T-cell (primary cell): ENCODE measurements around the gene SLC4A11. TPM values are rescaled to one million over a fixed set of nuclear protein-coding genes. Genes with fewer than 3 reads are reported as not detected.

Experiments used
- ATAC-seq, 4 experiments: fragments of 200-7000 bp in 3 of 4; fragments of 150-1000 bp in 1 of 4; cut with Tn5 transposase; replicated peaks in 1 of 4; 1 replicate in 3 of 4; 2 replicates in 1 of 4; pipeline ENCODE4 v1.10.0; 2021; ENCODE audit warnings: moderate library complexity in 3 of 4, mild to moderate bottlenecking in 2 of 4, moderate number of reproducible peaks in 1 of 4
- CTCF ChIA-PET, 2 donors: fragments of 300-600 bp; sonication (Branson Sonifier 250); formaldehyde crosslinking; loops; one replicate each; lab custom pipeline; 2022; ENCODE audit warnings: antibody characterized with exemption in 2 of 2; lab: Charles Lee
- POLR2A ChIA-PET, 2 donors: fragments of 300-600 bp; sonication (Branson Sonifier 250); formaldehyde crosslinking; loops; one replicate each; lab custom pipeline; 2022; ENCODE audit warnings: antibody characterized with exemption in 2 of 2; lab: Charles Lee
- DNase-seq, 35 experiments: peaks; one replicate each; pipeline versions ENCODE4 v3.0.0 to v3.0.0-alpha.2; 2013 to 2023
- H3K27ac ChIP-seq: one replicate; pipeline ENCODE4 v1.5.1; 2013; ENCODE audit warnings: low read length
- H3K27me3 ChIP-seq, 2 experiments: replicated peaks in 1 of 2; 1 replicate in 1 of 2; 2 replicates in 1 of 2; pipeline versions ENCODE4 v1.6.1 to v1.7.0; 2013; ENCODE audit warnings: low read length in 1 of 2, mixed read lengths in 1 of 2; ENCODE audit not compliant: control insufficient read depth in 2 of 2, insufficient read depth in 2 of 2; ENCODE audit errors: extremely low read depth in 1 of 2
- H3K36me3 ChIP-seq, 2 donors: 1 replicate in 1 of 2; 2 replicates in 1 of 2; pipeline versions ENCODE4 v1.6.1 to v1.7.0; 2013; ENCODE audit warnings: low read length in 1 of 2; ENCODE audit not compliant: control insufficient read depth in 2 of 2, insufficient read depth in 1 of 2; ENCODE audit errors: extremely low read depth in 1 of 2
- H3K4me1 ChIP-seq, 2 experiments: 1 replicate in 1 of 2; 2 replicates in 1 of 2; pipeline versions ENCODE4 v1.6.1 to v1.7.0; 2013; ENCODE audit warnings: low read length in 2 of 2, mixed read lengths in 1 of 2; ENCODE audit not compliant: insufficient read depth in 2 of 2, control insufficient read depth in 1 of 2; ENCODE audit errors: extremely low read depth in 1 of 2
- H3K4me3 ChIP-seq, 2 donors: 1 replicate in 1 of 2; 2 replicates in 1 of 2; pipeline versions ENCODE4 v1.5.1 to v1.7.0; 2013; ENCODE audit warnings: mild to moderate bottlenecking in 2 of 2, low read length in 1 of 2, moderate library complexity in 1 of 2; ENCODE audit not compliant: control insufficient read depth in 1 of 2; ENCODE audit errors: extremely low read depth in 1 of 2
- H3K9me3 ChIP-seq: 2 replicates; pipeline ENCODE4 v1.7.0; 2013
- H3K27ac Mint-ChIP-seq, 2 donors: one replicate each; pipeline ENCODE4 v1.8.0; 2020 to 2021; ENCODE audit warnings: mild to moderate bottlenecking in 2 of 2, mixed read lengths in 2 of 2
- H3K27me3 Mint-ChIP-seq, 2 donors: one replicate each; pipeline ENCODE4 v1.8.0; 2021 to 2022; ENCODE audit warnings: mixed read lengths in 2 of 2
- H3K36me3 Mint-ChIP-seq: one replicate; pipeline ENCODE4 v1.8.0; 2021; ENCODE audit warnings: mixed read lengths
- H3K4me1 Mint-ChIP-seq, 3 donors: one replicate each; pipeline ENCODE4 v1.8.0; 2020 to 2022; ENCODE audit warnings: mixed read lengths in 3 of 3, mild to moderate bottlenecking in 1 of 3
- H3K4me3 Mint-ChIP-seq, 3 donors: one replicate each; pipeline ENCODE4 v1.8.0; 2020 to 2022; ENCODE audit warnings: mild to moderate bottlenecking in 3 of 3, mixed read lengths in 3 of 3, moderate library complexity in 3 of 3
- H3K9me3 Mint-ChIP-seq, 3 donors: one replicate each; pipeline ENCODE4 v1.8.0; 2020 to 2022; ENCODE audit warnings: mixed read lengths in 3 of 3
- WGBS: methylation state at CpG from one replicate; pipeline ENCODE4 v1.1.5; 2013; ENCODE audit warnings: missing lambda C conversion rate; ENCODE audit not compliant: insufficient coverage; 5-methylcytosine and 5-hydroxymethylcytosine counted together
- total RNA-seq, 35 experiments: library from RNA in 6 of 35; stranded (reverse) in 6 of 35; fragments of 120-200 nt in 1 of 35; gene quantifications; one replicate each; pipeline versions ENCODE4 v1.2.1 to v1.2.4 and lab custom pipeline; 2013 to 2026

Gene SLC4A11
- total RNA-seq, 5 donors from 2014 or later (not counting 1 experiment from before 2014, with no cell fraction given) = 0.43 to 3.9 (median 1.4) TPM

DNA sequence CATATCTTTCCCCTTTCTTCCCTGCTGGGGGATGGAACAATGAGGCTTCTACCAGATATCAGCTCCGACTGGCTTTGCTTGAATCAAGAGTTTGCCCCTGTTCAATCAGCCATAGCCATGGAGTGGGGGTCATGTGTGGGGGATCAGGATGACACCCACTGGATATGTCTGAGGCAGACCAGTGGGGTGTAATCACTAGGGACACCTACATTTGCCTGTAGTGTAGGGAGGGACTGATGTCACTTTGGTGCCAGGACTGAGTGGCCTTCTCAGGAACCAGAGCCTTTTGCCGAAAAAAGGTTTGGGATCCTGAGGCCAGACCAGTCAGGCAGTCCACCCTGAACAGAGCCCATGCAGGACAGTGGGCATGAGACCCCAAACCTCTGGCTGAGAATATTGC lies 28.6 kb downstream of the SLC4A11 start:
- Mint-ChIP-seq H3K9me3 (no peaks in the 10 kb centered on the region), H3K36me3 (peaks cover 12% of the 10 kb centered on the region), H3K4me3 (peak overlapping the region; percentile 87 to 99 (median 95)), H3K27ac (peak overlapping the region in 1 of 2 donors; percentile 39), H3K27me3 (no peaks in the 10 kb centered on the region), H3K4me1 (peaks cover 27 to 33% (median 28%) of the 10 kb centered on the region in 3 donors)
- peaks cover under 1 to 17% of the 10 kb centered on the region in 2 donors for H3K36me3 ChIP-seq
- H3K4me3 ChIP-seq = peak overlapping the region; percentile 69 to 73
- ATAC-seq (no peak), DNase-seq (no peak)
- H3K27me3 ChIP-seq = no peaks in the 10 kb centered on the region
- H3K9me3 ChIP-seq = no peaks in the 10 kb centered on the region
- peaks cover 6 to 18% of the 10 kb centered on the region in 2 experiments for H3K4me1 ChIP-seq
- ChIA-PET POLR2A (no interaction called here), CTCF (interaction anchor here in 1 of 2 donors (0.8 kb wide), 1 partner anchor 40 kb away, joined by 3 read pairs; no protein-coding TSS in a partner anchor)
- WGBS = 100% methylated on average over 1 of the region's 2 CpGs
- H3K27ac ChIP-seq = no peak overlapping the region

DNA sequence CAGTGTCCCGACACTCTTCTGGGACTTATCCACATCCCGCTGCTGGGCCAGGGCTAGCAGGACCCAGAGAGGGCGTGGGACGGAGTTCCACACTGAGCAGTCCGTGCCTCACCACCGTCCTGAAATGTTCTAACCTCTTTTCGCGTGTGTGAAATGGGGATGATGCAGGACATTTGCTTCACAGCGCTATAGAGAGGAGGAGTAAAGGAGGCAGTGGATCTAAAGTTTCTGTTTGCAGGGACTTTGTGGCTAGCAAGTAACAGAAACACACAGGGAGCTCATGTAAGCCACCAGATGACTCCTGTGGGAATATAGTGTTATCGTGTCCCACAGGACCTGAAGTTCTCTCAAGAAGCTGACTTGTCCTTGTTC lies 29.1 kb downstream of the SLC4A11 start:
- ChIA-PET POLR2A (no interaction called here), CTCF (interaction anchor here in 1 of 2 donors (0.6 kb wide), 1 partner anchor 9 kb away, joined by 4 read pairs; no protein-coding TSS in a partner anchor)
- peaks cover 0 to 13% of the 10 kb centered on the region in 2 donors for H3K36me3 ChIP-seq
- DNase-seq = peak in 1 of 35 experiments; percentile 21
- H3K36me3 Mint-ChIP-seq = peaks cover 9% of the 10 kb centered on the region
- WGBS = 0% methylated on average over 8 of the region's 10 CpGs
- no peaks in the 10 kb centered on the region for H3K27me3 ChIP-seq
- H3K4me3 ChIP-seq = peak overlapping the region; percentile 69 to 73
- H3K4me1 Mint-ChIP-seq = peaks cover 27 to 33% (median 28%) of the 10 kb centered on the region in 3 donors
- H3K9me3 ChIP-seq = no peaks in the 10 kb centered on the region
- peak overlapping the region; percentile 91 to 97 for H3K27ac Mint-ChIP-seq
- no peaks in the 10 kb centered on the region for H3K27me3 Mint-ChIP-seq
- ATAC-seq = peak in 3 of 4 experiments; percentile 27 to 32 (median 30)
- H3K9me3 Mint-ChIP-seq = no peaks in the 10 kb centered on the region
- H3K27ac ChIP-seq = peak overlapping the region; percentile 80
- H3K4me3 Mint-ChIP-seq = peak overlapping the region; percentile 87 to 99 (median 95)
- H3K4me1 ChIP-seq = peaks cover 6 to 19% of the 10 kb centered on the region in 2 experiments

DNA sequence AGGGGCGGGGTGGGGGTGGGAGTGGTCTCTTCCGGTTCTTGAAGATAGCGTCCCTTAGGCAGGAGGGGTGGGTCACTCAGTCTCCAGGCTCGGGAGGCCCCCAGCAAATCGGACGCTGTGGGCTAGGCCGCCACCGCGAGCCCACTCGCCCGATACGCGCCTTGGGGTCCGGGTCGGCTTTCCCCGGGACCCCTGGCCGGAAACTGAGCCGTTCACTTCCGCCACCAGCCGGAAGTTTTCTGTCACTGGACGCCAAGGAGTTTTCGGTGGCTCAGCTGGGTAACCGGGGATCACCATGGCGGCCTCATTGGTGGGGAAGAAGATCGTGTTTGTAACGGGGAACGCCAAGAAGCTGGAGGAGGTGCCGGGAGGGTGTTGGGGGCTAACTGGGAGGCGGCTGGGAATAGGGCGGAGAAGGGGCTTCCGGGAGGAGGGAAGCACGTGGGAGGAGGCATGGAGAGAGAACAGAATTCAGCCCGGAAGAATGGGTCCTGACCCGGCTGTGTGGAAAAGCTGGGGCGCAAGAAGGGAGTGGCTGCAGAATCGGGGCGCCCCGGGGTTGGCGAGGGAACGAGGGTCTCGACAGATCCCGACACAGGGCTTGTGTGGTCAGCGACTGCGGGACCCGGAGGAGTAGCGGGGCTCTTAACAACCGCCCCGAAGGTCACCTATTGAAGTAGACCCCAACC lies 29.6 kb downstream of the SLC4A11 start, which contains the start of gene ITPA:
Gene ITPA (plus strand): TSS at position 242 of the 689 bp plus-strand sequence. CDS start 54 bp downstream, at position 296.
- ChIA-PET POLR2A (no interaction called here), CTCF (interaction anchor here in 1 of 2 donors (0.5 to 1.2 kb wide), 3 partner anchors 8 to 24 kb away, joined by 3 to 4 read pairs (median 3); no protein-coding TSS in a partner anchor)

DNA sequence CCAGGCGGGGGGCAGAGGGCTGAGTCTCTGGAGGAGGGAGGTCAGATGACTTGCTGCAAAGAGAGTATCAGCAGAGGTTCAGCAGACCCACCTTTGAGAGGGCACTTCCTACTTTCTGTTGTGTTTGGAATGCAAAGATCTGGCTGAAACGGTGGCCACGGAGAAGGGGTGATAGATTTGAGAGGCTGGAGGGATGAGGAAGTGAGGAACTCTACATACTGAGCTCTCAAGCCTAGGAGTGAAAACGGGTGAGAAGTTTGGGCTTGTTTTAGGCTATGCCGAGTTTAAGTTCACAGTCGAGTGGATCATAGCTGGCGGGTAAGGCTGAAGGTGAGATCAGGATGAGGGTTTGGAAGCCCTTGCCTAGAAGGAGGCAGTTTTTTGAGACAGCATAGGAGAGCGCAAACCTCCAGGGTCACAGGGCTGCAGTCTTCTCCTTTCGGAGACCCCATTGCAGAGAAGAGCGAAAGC lies 30.2 kb downstream of the SLC4A11 start:
- Histone ChIP-seq H3K27me3 (no peaks in the 10 kb centered on the region), H3K4me1 (peaks cover 8 to 27% of the 10 kb centered on the region in 2 experiments), H3K27ac (peak overlapping the region; percentile 80), H3K4me3 (peak overlapping the region; percentile 69 to 73), H3K9me3 (no peaks in the 10 kb centered on the region), H3K36me3 (peaks cover 0 to 8% of the 10 kb centered on the region in 2 donors)
- no peaks in the 10 kb centered on the region for H3K27me3 Mint-ChIP-seq
- peak overlapping the region; percentile 87 to 99 (median 95) for H3K4me3 Mint-ChIP-seq
- no peaks in the 10 kb centered on the region for H3K9me3 Mint-ChIP-seq
- DNase-seq = peak in 5 of 35 experiments; percentile 6 to 36 (median 14)
- ATAC-seq = peak in 3 of 4 experiments; percentile 4 to 12 (median 10)
- H3K4me1 Mint-ChIP-seq = peaks cover 31 to 36% (median 35%) of the 10 kb centered on the region in 3 donors
- WGBS = 2% methylated on average over 9 of the region's 10 CpGs
- H3K36me3 Mint-ChIP-seq = peaks cover 6% of the 10 kb centered on the region
- CTCF ChIA-PET = interaction anchor here in 1 of 2 donors (0.5 to 1.2 kb wide), 2 partner anchors 9 to 24 kb away, joined by 3 read pairs; no protein-coding TSS in a partner anchor
- POLR2A ChIA-PET = no interaction called here
- peak overlapping the region; percentile 91 to 97 for H3K27ac Mint-ChIP-seq

More for the DNA sequence above, 29.6 kb downstream of the SLC4A11 start, which contains the start of gene ITPA:
- Histone ChIP-seq H3K27me3 (no peaks in the 10 kb centered on the region), H3K9me3 (no peaks in the 10 kb centered on the region), H3K27ac (peak within 1 kb of the TSS; percentile 80), H3K36me3 (peaks cover 0 to 11% of the 10 kb centered on the region in 2 donors), H3K4me1 (peaks cover 6 to 24% of the 10 kb centered on the region in 2 experiments), H3K4me3 (peak within 1 kb of the TSS; percentile 69 to 73)
- H3K36me3 Mint-ChIP-seq = peaks cover 9% of the 10 kb centered on the region
- peaks cover 28 to 33% (median 31%) of the 10 kb centered on the region in 3 donors for H3K4me1 Mint-ChIP-seq
- ATAC-seq (peak; percentile 46 to 61 (median 49)), DNase-seq (peak in 32 of 35 experiments; percentile 18 to 69 (median 38))
- H3K4me3 Mint-ChIP-seq = peak within 1 kb of the TSS; percentile 87 to 99 (median 95)
- 0% methylated on average over 44 of the region's 48 CpGs for WGBS
- no peaks in the 10 kb centered on the region for H3K27me3 Mint-ChIP-seq
- no peaks in the 10 kb centered on the region for H3K9me3 Mint-ChIP-seq
- H3K27ac Mint-ChIP-seq = peak within 1 kb of the TSS; percentile 91 to 97

DNA sequence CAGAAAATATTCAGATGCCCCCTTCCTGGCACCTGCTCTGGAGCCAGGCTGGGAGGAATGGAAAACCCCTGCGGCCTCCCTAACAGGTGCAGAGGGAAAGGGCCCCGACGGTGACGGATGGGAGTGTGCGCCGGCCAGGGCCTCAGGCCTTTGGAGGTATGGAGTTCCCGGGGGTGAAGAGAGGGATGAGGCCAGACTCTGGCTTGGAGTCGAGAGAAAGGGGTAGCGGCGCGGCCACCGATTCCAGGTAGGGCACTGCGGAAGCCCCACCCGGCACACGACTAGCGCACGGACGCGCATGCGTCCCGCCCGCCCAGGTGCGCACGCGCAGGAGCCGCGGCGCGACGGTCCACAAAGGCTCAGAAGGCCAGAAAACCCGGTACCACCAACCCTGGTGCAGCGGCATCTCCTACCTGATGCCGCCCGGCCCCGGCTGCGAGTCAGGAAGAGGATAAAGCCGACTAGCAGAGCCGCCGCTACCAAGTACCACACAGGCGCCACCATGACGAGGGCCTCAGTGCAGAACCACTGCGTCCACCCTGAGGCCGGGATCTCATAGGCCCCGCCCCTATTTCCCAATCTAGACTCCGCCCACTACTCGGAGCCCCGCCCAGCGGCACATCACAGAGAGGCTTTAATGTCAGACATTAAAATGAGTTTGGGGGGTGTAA lies 34.7 kb downstream of the SLC4A11 start, which contains the start of gene DDRGK1:
Gene DDRGK1 (minus strand): TSS at position 559 of the 671 bp plus-strand sequence. CDS start 55 bp downstream, at position 504.
- 0% methylated on average over 40 of the region's 48 CpGs for whole genome bisulfite sequencing
- peak within 1 kb of the TSS; percentile 91 to 97 (median 95) for H3K4me3 Mint-ChIP-seq
- Histone ChIP-seq H3K4me1 (peaks cover 2 to 32% of the 10 kb centered on the region in 2 experiments), H3K27me3 (peaks cover 0 to 4% of the 10 kb centered on the region in 2 experiments), H3K27ac (peak within 1 kb of the TSS; percentile 58), H3K36me3 (peaks cover 10 to 22% of the 10 kb centered on the region in 2 donors), H3K9me3 (no peaks in the 10 kb centered on the region), H3K4me3 (peak within 1 kb of the TSS; percentile 82 to 97)
- DNase-seq (peak; percentile 71 to 94 (median 84)), ATAC-seq (peak; percentile 88 to 89 (median 88))
- H3K27ac Mint-ChIP-seq = peak within 1 kb of the TSS; percentile 96 to 98
- ChIA-PET CTCF (no interaction called here), POLR2A (no interaction called here)
- H3K9me3 Mint-ChIP-seq = no peaks in the 10 kb centered on the region
- no peaks in the 10 kb centered on the region for H3K27me3 Mint-ChIP-seq
- H3K36me3 Mint-ChIP-seq = peaks cover 12% of the 10 kb centered on the region
- peaks cover 22 to 29% (median 24%) of the 10 kb centered on the region in 3 donors for H3K4me1 Mint-ChIP-seq
